Measurements from ENCODE around the gene ODAM.
"Not testable (repeated sequence)": the region's sequence is repeated elsewhere in the genome, so short reads cannot be mapped to it uniquely, and the experiment has no call there.

Gene ODAM

DNA sequence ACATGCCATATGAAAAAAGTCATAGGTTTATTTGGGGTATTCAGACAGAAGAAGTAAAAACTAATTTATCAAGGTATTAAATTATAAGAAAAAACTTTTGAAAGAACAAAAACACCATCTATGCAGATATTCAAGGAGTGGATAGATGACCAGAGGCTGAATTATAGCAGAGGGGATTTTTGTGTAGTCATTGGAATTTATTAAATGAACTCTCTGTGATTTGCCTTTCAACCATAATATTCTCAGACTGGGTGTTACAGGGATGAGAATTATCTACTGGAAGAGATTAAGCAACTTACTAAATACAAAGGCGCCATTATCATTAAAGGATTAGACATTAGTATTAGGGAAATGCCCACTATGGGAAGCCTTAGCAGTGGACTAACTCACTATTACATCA, 21.0 kb downstream of the ODAM start:
- H3K9me3 ChIP-seq (ENCODE audit: control extremely low read depth in 1 of 5, control insufficient read depth in 4 of 5, insufficient read depth in 2 of 5, low read depth in 1 of 5, low read length in 4 of 5); POLR2A ChIA-PET: not testable (repeated sequence)
- no CpG with 5 or more reads among the region's 1 CpG for WGBS (ENCODE audit: insufficient coverage)

DNA sequence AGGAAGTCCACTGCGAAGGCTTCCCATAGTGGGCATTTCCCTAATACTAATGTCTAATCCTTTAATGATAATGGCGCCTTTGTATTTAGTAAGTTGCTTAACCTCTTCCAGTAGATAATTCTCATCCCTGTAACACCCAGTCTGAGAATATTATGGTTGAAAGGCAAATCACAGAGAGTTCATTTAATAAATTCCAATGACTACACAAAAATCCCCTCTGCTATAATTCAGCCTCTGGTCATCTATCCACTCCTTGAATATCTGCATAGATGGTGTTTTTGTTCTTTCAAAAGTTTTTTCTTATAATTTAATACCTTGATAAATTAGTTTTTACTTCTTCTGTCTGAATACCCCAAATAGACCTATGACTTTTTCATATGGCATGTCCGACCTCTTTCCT, 25.9 kb downstream of the ODAM start:
- H3K27ac ChIP-seq (ENCODE audit: insufficient read depth in 1 of 2, low read depth in 1 of 2, low read length in 2 of 2, poor library complexity in 1 of 2, severe bottlenecking in 2 of 2); POLR2A ChIA-PET; H3K27me3 ChIP-seq (replicated peaks in 2 of 5; ENCODE audit: control insufficient read depth in 4 of 5, insufficient read depth in 5 of 5, low read length in 4 of 5); H3K36me3 ChIP-seq (ENCODE audit: control insufficient read depth in 4 of 4, insufficient read depth in 4 of 4, low read length in 3 of 4); H3K9me3 ChIP-seq (ENCODE audit: control extremely low read depth in 1 of 5, control insufficient read depth in 4 of 5, insufficient read depth in 2 of 5, low read depth in 1 of 5, low read length in 4 of 5); H3K4me3 ChIP-seq (ENCODE audit: control insufficient read depth in 1 of 7, extremely low read depth in 1 of 7, insufficient read depth in 4 of 7, low read depth in 2 of 7, low read length in 6 of 7); H3K4me1 ChIP-seq (ENCODE audit: control extremely low read depth in 1 of 4, control insufficient read depth in 4 of 4, insufficient read depth in 4 of 4, low read length in 3 of 4); CTCF ChIA-PET; DNase-seq: not testable (repeated sequence)
- no CpG with 5 or more reads among the region's 3 CpGs for WGBS (ENCODE audit: insufficient coverage)

More for the DNA sequence above, 21.0 kb downstream of the ODAM start:
- H3K27me3 ChIP-seq (replicated peaks in 2 of 5; ENCODE audit: control insufficient read depth in 4 of 5, insufficient read depth in 5 of 5, low read length in 4 of 5); H3K4me1 ChIP-seq (ENCODE audit: control extremely low read depth in 1 of 4, control insufficient read depth in 4 of 4, insufficient read depth in 4 of 4, low read length in 3 of 4); DNase-seq; H3K27ac ChIP-seq (ENCODE audit: insufficient read depth in 1 of 2, low read depth in 1 of 2, low read length in 2 of 2, poor library complexity in 1 of 2, severe bottlenecking in 2 of 2); CTCF ChIA-PET; H3K36me3 ChIP-seq (ENCODE audit: control insufficient read depth in 4 of 4, insufficient read depth in 4 of 4, low read length in 3 of 4); H3K4me3 ChIP-seq (ENCODE audit: control insufficient read depth in 1 of 7, extremely low read depth in 1 of 7, insufficient read depth in 4 of 7, low read depth in 2 of 7, low read length in 6 of 7): not testable (repeated sequence)

DNA sequence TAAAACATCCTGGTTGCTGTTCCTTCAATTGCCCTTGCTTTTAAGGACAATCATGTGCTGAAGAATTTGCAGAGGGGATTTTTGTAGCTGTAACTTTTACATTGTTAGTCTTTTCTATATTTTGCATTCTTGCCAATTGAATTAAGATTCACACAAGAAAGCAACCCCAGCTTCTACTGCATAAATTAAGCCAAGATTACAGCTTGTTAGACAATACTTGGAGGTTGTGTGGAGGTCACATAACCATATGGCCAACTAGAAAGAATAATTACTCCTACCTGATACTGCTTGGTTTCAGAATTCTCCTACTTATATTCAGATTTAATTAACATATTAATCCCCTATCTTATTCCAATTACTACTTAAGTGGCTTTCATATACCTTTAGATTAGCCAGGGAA, 26.3 kb downstream of the ODAM start:
- H3K4me3 ChIP-seq (ENCODE audit: control insufficient read depth in 1 of 7, extremely low read depth in 1 of 7, insufficient read depth in 4 of 7, low read depth in 2 of 7, low read length in 6 of 7); CTCF ChIA-PET; H3K27ac ChIP-seq (ENCODE audit: insufficient read depth in 1 of 2, low read depth in 1 of 2, low read length in 2 of 2, poor library complexity in 1 of 2, severe bottlenecking in 2 of 2); H3K4me1 ChIP-seq (ENCODE audit: control extremely low read depth in 1 of 4, control insufficient read depth in 4 of 4, insufficient read depth in 4 of 4, low read length in 3 of 4); POLR2A ChIA-PET; H3K27me3 ChIP-seq (replicated peaks in 2 of 5; ENCODE audit: control insufficient read depth in 4 of 5, insufficient read depth in 5 of 5, low read length in 4 of 5); H3K9me3 ChIP-seq (ENCODE audit: control extremely low read depth in 1 of 5, control insufficient read depth in 4 of 5, insufficient read depth in 2 of 5, low read depth in 1 of 5, low read length in 4 of 5); H3K36me3 ChIP-seq (ENCODE audit: control insufficient read depth in 4 of 4, insufficient read depth in 4 of 4, low read length in 3 of 4); DNase-seq: not testable (repeated sequence)

DNA sequence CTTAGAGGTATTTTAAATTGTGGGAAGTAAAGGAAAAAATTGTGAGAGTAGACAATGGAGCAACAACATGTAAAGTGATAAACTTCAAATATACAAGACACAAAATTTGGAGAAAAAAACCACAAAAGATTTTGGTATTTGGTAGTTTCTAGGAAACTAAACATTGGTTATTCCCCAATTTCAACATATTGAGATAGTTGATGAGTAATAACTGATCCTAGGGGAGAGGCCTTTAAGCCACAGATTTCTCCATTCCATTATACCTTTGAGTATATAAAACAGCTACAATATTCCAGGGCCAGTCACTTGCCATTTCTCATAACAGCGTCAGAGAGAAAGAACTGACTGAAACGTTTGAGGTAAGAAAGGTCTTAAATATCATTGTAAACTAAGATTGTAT, 30.3 kb downstream of the ODAM start, which contains the start of gene FDCSP:
TSS of gene FDCSP (plus strand) at position 301 of the 400 bp plus-strand sequence. CDS start 5,071 bp downstream, outside the sequence.
- WGBS (ENCODE audit: insufficient coverage) = no CpG with 5 or more reads among the region's 2 CpGs
- CTCF ChIA-PET = no interaction called here
- no peaks in the 10 kb centered on the region for H3K36me3 ChIP-seq (ENCODE audit: control insufficient read depth in 4 of 4, insufficient read depth in 4 of 4, low read length in 3 of 4)
- no peak for DNase-seq
- no peak within 1 kb of the TSS for H3K27ac ChIP-seq (ENCODE audit: insufficient read depth in 1 of 2, low read depth in 1 of 2, low read length in 2 of 2, poor library complexity in 1 of 2, severe bottlenecking in 2 of 2)
- H3K4me3 ChIP-seq (ENCODE audit: control insufficient read depth in 1 of 7, extremely low read depth in 1 of 7, insufficient read depth in 4 of 7, low read depth in 2 of 7, low read length in 6 of 7) = no peak within 1 kb of the TSS
- H3K27me3 ChIP-seq (replicated peaks in 2 of 5; ENCODE audit: control insufficient read depth in 4 of 5, insufficient read depth in 5 of 5, low read length in 4 of 5) = no peaks in the 10 kb centered on the region
- H3K4me1 ChIP-seq (ENCODE audit: control extremely low read depth in 1 of 4, control insufficient read depth in 4 of 4, insufficient read depth in 4 of 4, low read length in 3 of 4) = no peaks in the 10 kb centered on the region
- POLR2A ChIA-PET = no interaction called here
- no peaks in the 10 kb centered on the region for H3K9me3 ChIP-seq (ENCODE audit: control extremely low read depth in 1 of 5, control insufficient read depth in 4 of 5, insufficient read depth in 2 of 5, low read depth in 1 of 5, low read length in 4 of 5)

DNA sequence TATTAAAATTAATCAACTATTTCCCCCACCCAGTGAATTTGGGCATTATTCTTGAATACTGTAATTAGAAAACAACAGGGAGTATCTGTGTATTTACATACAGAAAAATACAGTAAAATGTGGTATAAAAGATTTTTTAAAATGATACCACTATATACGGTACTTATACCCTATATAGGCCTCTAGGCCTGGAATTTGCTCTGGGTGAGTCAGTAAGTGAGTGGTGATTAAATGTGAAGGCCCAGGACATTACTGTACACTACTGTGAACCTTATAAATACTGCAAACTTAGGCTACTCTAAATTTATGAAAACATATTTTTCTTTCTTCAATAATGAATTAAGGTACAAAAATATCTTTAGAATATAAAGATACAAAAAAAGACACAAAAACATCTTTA, 40.6 kb downstream of the ODAM start:
- POLR2A ChIA-PET = no interaction called here
- DNase-seq = no peak
- Histone ChIP-seq H3K4me3 (ENCODE audit: control insufficient read depth in 1 of 7, extremely low read depth in 1 of 7, insufficient read depth in 4 of 7, low read depth in 2 of 7, low read length in 6 of 7) (no peak overlapping the region), H3K27ac (ENCODE audit: insufficient read depth in 1 of 2, low read depth in 1 of 2, low read length in 2 of 2, poor library complexity in 1 of 2, severe bottlenecking in 2 of 2) (no peak overlapping the region), H3K9me3 (ENCODE audit: control extremely low read depth in 1 of 5, control insufficient read depth in 4 of 5, insufficient read depth in 2 of 5, low read depth in 1 of 5, low read length in 4 of 5) (no peaks in the 10 kb centered on the region), H3K36me3 (ENCODE audit: control insufficient read depth in 4 of 4, insufficient read depth in 4 of 4, low read length in 3 of 4) (no peaks in the 10 kb centered on the region), H3K4me1 (ENCODE audit: control extremely low read depth in 1 of 4, control insufficient read depth in 4 of 4, insufficient read depth in 4 of 4, low read length in 3 of 4) (no peaks in the 10 kb centered on the region), H3K27me3 (replicated peaks in 2 of 5; ENCODE audit: control insufficient read depth in 4 of 5, insufficient read depth in 5 of 5, low read length in 4 of 5) (no peaks in the 10 kb centered on the region)
- no CpG with 5 or more reads among the region's 1 CpG for WGBS (ENCODE audit: insufficient coverage)
- CTCF ChIA-PET = interaction anchor here (1.5 kb wide), 1 partner anchor 17 kb away, joined by 4 read pairs; no protein-coding TSS in a partner anchor

DNA sequence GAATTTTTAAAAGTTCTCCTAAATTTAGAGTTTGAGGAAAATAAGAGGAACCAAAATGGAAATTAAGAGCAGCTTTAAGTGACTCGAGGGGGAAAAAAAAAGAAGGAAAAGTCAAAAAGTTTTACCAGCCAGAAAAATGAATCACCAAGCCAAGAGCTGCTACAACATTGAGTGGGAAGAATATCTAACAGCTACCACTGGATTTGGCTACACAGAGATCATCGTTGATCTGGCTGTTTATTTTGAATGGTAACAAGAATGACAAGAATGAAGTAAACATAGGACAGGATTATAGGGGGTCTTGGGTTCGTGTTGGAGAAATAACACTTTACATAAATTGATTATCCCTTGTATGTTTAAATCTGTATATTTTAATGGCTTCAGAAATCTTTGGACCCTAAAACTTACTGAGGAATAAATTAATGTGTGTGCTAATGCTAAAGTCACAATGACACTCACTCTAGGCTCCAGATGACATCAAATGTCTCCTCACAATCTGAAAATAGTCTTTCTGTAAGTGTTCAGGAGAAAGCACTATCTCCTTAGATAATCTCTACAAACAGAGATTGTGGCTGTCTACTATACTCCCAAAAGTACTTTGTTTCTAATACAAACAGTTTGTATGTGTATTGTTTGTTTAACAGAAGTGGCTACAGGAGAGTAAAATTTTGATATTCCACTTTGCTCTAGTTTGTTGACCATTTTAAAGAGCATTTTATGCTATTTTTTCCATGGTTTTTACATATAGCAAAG, 43.8 kb downstream of the ODAM start:
- DNase-seq = no peak
- H3K27me3 ChIP-seq (replicated peaks in 2 of 5; ENCODE audit: control insufficient read depth in 4 of 5, insufficient read depth in 5 of 5, low read length in 4 of 5) = no peaks in the 10 kb centered on the region
- WGBS (ENCODE audit: insufficient coverage) = 100% methylated on average over 1 of the region's 3 CpGs
- H3K4me1 ChIP-seq (ENCODE audit: control extremely low read depth in 1 of 4, control insufficient read depth in 4 of 4, insufficient read depth in 4 of 4, low read length in 3 of 4) = no peaks in the 10 kb centered on the region
- no peak overlapping the region for H3K4me3 ChIP-seq (ENCODE audit: control insufficient read depth in 1 of 7, extremely low read depth in 1 of 7, insufficient read depth in 4 of 7, low read depth in 2 of 7, low read length in 6 of 7)
- H3K36me3 ChIP-seq (ENCODE audit: control insufficient read depth in 4 of 4, insufficient read depth in 4 of 4, low read length in 3 of 4) = no peaks in the 10 kb centered on the region
- ChIA-PET CTCF (interaction anchor here (0.7 kb wide), 1 partner anchor 10 kb away, joined by 3 read pairs; no protein-coding TSS in a partner anchor), POLR2A (no interaction called here)
- H3K27ac ChIP-seq (ENCODE audit: insufficient read depth in 1 of 2, low read depth in 1 of 2, low read length in 2 of 2, poor library complexity in 1 of 2, severe bottlenecking in 2 of 2) = no peak overlapping the region
- no peaks in the 10 kb centered on the region for H3K9me3 ChIP-seq (ENCODE audit: control extremely low read depth in 1 of 5, control insufficient read depth in 4 of 5, insufficient read depth in 2 of 5, low read depth in 1 of 5, low read length in 4 of 5)

DNA sequence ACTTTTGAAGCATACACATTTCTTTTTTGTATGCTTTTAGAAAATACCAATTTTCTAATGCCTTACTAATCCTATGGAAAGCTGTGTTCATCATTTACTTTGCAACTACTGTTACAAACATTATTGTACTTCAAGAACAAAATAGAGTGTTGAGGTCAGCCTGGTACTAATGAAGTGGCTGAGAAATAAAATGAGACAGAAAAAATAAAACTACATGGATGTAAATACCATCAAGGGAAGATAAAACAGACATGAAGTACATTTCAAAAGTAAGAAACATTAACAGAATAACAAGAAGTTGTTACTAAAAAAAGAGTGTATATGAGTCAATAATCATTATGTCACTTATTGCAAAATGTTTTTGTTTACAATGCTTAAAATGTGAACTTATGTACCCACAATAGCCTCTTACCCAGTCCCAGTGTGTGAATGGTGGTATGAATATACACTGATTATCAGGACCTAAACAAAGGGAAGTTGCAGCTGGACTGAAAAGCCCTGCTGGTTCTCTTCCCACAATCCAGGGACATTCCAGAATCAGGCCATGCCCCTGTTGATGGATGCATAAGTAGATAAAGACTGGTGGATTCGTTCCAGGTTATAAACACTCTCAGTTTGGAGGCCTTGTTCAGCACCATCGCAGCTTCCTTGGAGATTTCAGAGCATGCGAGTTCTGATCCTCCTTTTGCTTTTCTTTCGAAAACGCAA, 44.5 kb downstream of the ODAM start:
- H3K36me3 ChIP-seq (ENCODE audit: control insufficient read depth in 4 of 4, insufficient read depth in 4 of 4, low read length in 3 of 4) = no peaks in the 10 kb centered on the region
- 62% methylated on average over 4 of the region's 5 CpGs for WGBS (ENCODE audit: insufficient coverage)
- no peaks in the 10 kb centered on the region for H3K4me1 ChIP-seq (ENCODE audit: control extremely low read depth in 1 of 4, control insufficient read depth in 4 of 4, insufficient read depth in 4 of 4, low read length in 3 of 4)
- H3K27me3 ChIP-seq (replicated peaks in 2 of 5; ENCODE audit: control insufficient read depth in 4 of 5, insufficient read depth in 5 of 5, low read length in 4 of 5) = no peaks in the 10 kb centered on the region
- CTCF ChIA-PET = no interaction called here
- H3K9me3 ChIP-seq (ENCODE audit: control extremely low read depth in 1 of 5, control insufficient read depth in 4 of 5, insufficient read depth in 2 of 5, low read depth in 1 of 5, low read length in 4 of 5) = no peaks in the 10 kb centered on the region
- no peak for DNase-seq
- no peak overlapping the region for H3K4me3 ChIP-seq (ENCODE audit: control insufficient read depth in 1 of 7, extremely low read depth in 1 of 7, insufficient read depth in 4 of 7, low read depth in 2 of 7, low read length in 6 of 7)
- POLR2A ChIA-PET = no interaction called here
- H3K27ac ChIP-seq (ENCODE audit: insufficient read depth in 1 of 2, low read depth in 1 of 2, low read length in 2 of 2, poor library complexity in 1 of 2, severe bottlenecking in 2 of 2) = no peak overlapping the region

Data from common myeloid progenitor, CD34-positive (primary cell).